Raji (cell line): ENCODE results near the gene SIK2.

ENCODE experiments used
- POLR2A ChIP-seq: IDR thresholded peaks from 2 replicates; pipeline ENCODE4 v1.6.1; 2011; ENCODE audit warnings: low read depth, low read length, control low read depth; ENCODE audit not compliant: insufficient read depth

The SIK2 gene

DNA sequence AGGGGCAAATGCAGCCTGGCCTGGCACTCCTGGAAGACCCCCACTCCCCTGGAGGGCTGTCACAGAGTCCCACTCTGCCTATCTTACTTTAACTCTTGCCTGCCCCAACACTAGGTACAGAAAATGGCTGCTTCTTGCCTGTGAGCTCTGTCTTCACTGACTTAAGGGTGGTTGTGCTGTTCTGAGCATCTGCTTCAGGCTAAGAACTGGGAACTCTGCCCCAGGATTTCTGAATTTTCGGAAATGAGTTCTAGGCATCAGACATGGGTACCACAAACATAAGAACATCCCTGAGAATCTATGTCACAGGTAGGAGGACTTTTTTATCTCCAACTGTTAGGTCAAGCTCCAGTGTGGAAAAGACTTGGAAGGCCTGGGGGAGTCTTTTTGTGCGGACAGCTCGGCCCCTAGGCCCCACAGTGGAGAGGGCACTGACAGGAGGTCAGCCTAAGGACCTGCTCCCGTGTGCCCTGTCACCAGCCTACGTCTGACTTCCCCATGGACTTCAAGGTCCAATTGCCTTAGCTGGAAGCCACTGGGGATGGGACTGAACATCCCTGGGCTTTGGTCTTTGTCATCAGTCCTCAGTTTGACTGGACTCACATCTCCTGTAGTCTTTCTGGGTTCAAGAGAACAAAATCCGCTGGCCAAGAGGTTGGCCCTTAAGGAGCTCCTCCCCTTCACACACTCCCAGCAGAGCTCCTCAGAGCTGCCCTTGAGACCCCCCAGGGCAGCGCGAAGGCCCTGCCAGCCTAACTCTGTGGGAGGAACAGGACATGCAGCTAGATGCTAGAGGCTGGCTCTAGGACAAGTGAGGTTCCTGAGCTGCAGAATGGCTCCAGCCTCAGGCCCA is 132.1 kb downstream of the SIK2 start:
- TF ChIP-seq POLR2A = no peak

DNA sequence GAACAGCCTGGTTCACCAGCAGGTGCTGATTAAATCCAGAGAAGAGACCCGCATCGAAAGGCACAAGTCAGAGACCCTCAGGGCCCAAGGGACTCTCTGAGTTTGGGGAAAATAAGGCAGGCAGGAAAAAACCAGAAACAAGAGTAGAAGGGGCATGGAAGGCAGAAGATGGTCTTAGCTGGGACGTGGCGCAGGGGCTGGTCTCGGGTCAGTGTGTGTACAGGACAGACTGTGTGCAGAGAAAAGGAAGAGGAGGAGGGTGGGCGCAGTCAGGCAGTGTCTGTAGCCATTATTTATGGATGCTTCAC is 132.7 kb downstream of the SIK2 start:
- TF ChIP-seq POLR2A = no peak

DNA sequence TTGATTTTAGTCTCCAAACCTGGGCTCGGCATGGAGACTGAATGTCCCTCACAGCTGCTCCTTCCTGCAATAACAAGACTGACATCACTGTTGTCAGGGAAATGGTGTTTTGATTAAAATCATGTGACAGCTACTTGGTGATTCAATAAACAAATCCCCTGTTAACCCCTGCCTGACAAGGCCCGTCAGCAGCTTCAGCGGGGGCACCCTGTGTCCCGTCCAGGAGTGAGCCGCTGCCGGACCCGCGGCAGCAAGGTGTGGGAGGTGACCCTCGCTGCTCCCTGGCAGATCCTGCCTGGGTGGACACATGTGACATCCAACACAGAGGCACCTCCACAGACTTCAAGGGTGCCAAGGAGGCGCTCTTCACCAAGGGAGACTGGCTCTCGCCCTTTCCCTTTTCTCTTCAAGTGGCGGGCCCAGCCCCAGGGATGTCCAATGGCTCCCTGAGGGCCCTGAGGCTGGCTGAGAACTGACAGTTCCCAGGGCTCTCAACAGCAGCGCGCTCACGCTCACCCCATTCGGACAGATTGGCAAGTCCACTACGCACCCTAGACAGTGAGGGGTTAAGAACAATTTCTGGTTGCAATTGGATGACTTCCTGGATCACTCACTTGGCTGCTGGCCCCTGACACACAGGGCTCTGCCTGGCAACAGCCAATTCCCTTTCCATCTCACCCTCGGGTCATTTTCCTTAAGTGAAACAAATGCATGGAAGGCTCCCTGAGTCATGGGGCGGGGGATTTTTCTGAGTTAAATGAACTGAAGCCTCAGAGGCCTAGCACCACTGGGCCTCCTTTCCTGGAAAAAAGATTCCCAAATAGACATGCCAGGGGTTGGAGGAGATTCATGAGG is 133.2 kb downstream of the SIK2 start:
- no peak for TF ChIP-seq POLR2A

DNA sequence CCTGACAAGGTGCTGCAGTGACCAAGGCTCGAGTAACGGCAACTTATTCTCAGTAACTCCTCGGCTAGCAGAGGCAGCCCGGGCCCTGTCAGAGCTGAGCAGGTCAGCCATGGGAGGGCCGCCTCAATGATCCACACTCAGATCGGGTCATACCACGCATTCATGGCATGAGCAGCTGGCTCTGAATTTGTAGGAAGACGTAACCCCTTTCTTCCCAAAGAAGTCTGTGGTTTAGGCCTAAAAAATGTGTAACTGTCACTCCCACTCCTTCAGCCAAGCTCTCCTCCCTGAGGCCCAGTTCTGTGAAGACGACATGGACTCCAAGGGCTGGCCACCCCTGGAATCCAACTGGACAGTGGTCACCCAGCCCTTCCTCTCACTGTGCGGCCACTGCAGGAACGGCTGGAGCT is 133.9 kb downstream of the SIK2 start:
- no peak for TF ChIP-seq POLR2A

DNA sequence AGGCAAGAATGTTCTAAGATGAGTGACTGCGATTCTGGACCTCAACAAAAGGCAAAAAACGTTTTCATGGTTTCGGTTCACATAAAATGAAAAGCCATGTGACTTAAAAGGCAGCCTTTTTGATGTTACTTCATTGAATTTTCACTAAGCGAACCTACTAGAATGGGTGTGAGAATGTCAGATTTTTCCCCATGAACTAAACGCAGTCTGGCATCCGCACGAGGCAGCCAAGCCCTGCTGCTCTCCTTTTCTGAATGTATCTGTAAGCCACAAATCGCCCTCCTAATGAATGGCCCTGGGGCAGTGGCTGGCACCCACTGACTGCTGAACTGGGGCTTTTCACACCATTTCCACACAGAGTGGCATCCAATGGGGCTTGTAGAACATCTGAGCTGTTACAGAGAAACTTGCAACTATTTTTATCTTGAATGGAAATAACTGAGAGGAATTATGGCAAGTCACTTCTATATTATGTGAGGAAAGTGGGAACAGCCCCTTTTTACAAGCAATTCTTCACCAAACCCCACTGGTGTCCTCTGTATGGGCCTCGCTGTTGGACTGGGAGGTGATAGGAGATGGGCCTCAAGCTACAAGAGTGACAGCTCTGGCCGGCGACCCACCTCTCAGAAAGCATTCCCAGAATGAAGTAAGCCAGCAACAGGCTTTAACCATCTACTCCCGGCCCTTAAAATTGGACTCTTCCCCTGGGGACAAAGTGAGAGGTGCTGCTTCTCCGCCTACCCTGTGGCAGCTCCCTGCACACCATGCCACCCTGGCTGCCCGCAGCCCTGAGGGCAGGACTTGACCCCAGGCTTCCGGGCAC is 134.6 kb downstream of the SIK2 start:
- TF ChIP-seq POLR2A = no peak

DNA sequence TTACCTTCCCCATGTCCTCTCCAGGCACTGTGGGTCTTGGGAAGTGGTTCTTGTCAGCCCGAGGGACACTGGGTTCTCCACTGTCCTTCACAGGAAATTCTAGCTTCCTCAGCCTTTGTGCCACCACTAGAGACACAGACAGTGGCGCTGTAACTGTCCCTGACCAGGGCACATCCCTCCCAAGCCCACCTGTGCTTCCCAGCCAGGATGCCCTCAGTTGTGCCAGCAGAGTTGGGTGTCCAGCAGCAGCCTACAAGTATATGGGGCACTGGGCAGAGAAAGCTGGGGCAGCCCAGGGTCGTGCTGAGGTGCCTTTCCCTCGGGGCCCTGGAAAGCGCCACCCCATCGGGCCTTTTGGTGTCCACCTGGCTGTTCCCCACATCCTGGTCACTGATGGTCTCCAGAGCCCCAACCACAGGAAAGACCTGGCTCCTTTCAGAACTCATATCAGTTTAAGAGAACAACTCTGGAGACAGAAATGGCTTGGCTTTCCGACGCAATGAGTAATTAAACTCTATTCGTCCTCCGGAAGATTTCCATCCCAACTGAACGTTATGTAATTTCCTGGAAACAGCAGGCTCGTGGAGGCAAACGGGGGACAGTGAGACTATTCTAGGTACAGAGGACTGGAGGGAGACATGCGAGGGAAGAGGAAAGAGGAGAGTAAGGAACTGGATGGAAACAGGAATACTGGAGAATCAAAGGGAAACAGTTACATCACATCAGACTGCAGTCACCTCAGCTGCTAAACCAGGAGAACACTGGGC is 135.4 kb downstream of the SIK2 start:
- TF ChIP-seq POLR2A = no peak

DNA sequence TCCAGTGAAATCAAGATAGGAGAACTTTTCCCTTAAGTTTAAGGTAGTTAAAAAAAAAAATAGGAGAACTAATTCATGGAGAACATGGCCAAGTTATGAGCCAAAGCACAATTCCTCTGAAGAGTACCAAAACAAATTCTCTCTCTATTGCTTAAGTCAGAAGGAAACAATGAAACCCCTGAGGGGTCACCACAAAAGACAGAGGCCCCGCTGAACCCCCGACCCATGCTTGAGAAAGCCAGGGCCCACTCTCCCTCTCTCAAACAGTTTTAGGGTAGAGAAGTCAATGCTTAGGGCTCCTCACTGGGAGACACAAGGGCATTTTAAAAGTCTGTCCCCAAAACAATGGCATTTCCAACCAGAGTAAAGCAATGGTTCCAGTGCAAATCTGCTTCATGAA is 137.1 kb downstream of the SIK2 start:
- no peak for TF ChIP-seq POLR2A

DNA sequence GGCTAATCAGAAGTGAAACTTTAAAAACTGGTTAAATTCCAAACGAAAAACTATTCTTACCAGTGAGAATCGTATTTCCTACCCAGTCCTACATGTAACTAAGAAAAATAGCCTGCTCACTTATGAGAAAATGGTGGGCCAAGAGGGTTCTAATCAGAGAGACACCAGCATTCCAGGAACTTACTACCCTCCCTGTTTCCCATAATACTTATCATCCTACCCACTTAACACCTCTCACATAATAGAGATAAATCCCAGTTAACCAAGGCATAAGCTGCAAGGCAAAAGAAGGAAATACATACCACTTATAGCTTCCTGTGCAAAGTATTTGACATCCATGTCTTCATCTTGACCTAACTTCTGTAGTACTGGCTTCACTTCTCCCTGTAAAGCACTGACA is 139.5 kb downstream of the SIK2 start:
- no peak for TF ChIP-seq POLR2A

DNA sequence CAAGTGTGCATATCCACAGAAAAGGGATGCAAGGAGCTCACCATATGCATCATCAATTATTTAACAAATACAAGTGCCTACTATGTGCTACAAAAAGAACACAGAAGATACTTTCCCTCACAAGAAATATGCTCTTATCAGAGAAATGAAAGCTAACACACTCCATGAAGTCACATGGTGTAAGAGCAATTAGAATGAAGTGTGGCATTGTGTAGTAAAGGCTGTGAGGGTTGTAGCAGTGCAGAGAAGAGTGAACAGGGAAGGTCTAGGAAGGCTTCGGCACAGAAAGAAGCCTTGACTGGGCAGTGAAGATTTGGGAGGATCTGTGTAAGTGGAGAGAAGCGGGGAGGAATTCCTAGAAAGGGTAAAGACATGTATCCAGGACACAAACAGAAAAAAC is 141.5 kb downstream of the SIK2 start:
- no peak for TF ChIP-seq POLR2A

DNA sequence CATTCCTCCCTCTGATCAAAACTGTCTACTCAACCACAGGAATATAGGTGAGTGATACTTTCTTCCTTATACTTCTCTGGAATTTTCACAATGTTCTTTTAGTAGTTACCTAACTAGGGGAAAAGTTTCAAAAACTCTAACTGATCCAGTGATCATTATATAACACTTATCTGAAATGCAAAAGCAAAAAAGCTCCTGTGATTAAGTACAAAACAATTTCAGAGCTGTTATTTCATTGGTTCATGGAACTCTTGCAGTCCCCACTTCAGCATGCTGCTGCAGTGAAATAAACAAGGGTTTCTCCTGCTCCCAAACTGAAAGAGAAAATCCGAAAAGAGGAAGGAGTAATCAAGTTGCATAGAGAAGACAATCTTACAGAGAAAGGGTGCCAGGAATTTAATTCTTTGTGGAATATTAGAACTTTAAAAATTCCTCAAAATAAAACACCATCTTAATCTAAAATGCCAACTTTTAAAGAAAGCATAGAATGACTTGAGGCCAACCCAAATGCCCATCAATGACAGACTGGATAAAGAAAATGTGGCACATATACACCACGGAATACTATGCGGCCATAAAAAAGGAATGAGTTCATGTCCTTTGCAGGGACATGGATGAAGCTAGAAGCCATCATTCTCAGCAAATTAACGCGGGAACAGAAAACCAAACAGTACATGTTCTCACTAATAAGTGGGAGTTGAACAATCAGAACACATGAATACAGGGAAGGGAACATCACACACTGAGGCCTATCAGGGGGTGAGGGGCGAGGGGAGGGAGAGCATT is 143.7 kb downstream of the SIK2 start:
- no peak for TF ChIP-seq POLR2A

DNA sequence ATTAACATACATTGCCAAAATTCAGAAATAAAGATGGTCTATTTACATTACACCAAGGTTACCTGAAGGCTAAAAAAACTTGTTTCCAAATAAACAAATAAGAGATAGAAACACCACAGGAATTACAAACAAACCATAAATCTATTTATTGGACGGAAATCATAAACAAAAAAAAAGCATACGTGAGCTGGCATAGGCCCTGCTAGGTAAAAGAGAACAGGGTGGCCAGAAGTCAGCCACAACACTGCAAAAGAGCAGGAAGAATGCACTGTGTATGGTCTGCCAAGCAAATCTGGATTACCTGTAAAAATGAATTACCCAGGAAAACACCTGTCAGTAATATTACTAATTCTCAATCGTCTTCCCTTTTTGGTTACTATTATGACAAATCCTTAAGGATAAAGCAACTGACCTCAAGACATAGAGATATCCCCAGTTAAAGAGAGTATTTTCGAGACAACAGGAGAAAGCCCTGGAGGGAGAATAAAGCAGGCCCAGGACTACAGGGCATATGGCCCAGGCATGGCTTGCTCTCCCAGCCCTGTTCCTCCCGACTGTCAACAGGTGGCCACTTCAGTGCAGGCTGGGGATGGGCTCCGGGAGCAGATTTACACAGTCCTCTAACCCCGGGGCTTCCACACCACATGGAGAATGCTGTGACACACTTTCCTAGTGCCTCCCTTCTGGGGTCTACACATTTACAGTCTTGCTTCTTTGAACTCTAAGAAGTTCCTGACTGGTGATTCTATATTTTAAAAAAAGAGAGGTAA is 146.0 kb downstream of the SIK2 start:
- no peak for TF ChIP-seq POLR2A

DNA sequence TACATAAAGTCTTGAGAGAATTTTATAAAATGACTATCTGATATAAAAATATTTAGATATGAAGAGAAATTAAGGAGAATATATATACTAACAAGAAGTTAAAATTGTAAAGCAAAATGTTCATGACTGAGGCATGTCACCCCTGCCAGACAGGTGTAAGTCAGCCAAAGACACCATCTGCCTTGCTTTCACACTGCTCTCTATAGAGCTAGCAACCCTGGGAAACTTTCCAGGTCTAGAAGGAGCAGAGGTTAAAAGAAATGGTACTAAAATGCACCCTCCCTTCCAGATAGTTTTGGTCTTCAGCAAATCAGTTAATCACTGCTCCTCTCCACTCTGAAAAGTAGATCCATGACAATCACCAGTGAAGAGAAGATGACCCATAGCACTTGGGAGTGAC is 147.4 kb downstream of the SIK2 start:
- no peak for TF ChIP-seq POLR2A

DNA sequence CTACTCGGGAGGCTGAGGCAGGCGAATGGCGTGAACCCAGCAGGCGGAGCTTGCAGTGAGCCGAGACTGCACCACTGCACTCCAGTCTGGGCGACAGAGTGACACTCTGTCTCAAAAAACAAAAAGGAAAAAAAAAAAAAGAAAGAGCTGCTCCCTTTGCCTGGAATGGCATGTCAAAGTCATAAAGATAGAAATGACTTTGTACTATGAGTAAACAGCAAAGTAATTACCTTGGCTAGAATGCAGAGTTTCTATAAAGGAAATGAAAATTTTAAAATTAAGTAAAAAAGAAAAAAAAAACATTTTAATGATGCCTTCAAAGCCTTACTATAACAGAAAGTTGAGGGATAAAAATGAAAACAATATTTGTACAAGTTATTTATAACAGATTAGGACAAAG is 153.8 kb downstream of the SIK2 start:
- no peak for TF ChIP-seq POLR2A
